ENCODE data around the gene FXYD6. TPM values are rescaled to one million over a fixed set of nuclear protein-coding genes. Genes with fewer than 3 reads are reported as not detected.

The FXYD6 gene
- total and polyA plus RNA-seq, 4 experiments from 2014 or later: 0.15 TPM; not detected in 3

DNA sequence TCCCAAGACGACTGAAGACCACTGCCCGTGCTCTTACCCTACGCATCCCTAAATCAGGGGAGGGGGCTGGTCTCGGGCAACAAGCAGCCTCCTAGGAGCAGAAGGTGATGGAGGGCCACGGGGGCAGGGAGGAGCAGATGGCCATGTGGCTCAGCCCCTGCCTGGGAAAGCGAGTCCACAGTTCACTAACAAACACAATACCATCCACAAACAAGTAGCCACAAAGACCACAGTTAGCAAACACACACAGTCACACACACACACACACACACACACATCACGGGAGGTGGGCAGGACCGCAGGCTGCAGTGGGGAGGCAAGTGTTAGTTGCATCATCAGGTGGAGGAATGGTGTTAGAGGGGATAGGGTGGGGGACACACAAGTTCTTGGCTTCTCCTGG lies 38.7 kb downstream of the FXYD6 start:
- H3K27me3 Mint-ChIP-seq: peaks cover 0 to 2% of the 10 kb centered on the region in 2 donors
- no peaks in the 10 kb centered on the region for H3K27me3 ChIP-seq (ENCODE audit: insufficient read depth, low read length)
- no peaks in the 10 kb centered on the region for H3K36me3 ChIP-seq (ENCODE audit: insufficient read depth, low read length)
- H3K27ac ChIP-seq (ENCODE audit: low read depth, low read length): no peak overlapping the region
- no peaks in the 10 kb centered on the region for H3K36me3 Mint-ChIP-seq
- no peak overlapping the region for H3K27ac Mint-ChIP-seq
- H3K4me3 Mint-ChIP-seq: no peak overlapping the region
- H3K4me3 ChIP-seq (ENCODE audit: low read length in 2 of 2): no peak overlapping the region
- ChIA-PET POLR2A (ENCODE audit: partially characterized antibody) (no interaction called here), CTCF (ENCODE audit: partially characterized antibody) (interaction anchor here (0.6 to 1.3 kb wide), 2 partner anchors 215 to 643 kb away, joined by 4 to 8 read pairs; no protein-coding TSS in a partner anchor)
- peaks cover 0 to 2% (median 0%) of the 10 kb centered on the region in 8 donors for H3K9me3 Mint-ChIP-seq
- intact Hi-C loops (cut with micrococcal nuclease): no loop called here
- no peak for DNase-seq
- H3K9me3 ChIP-seq (ENCODE audit: control insufficient read depth in 1 of 2, low read length in 2 of 2): no peaks in the 10 kb centered on the region
- no peaks in the 10 kb centered on the region for H3K4me1 Mint-ChIP-seq
- no peaks in the 10 kb centered on the region for H3K4me1 ChIP-seq (ENCODE audit: insufficient read depth, low read length)

DNA sequence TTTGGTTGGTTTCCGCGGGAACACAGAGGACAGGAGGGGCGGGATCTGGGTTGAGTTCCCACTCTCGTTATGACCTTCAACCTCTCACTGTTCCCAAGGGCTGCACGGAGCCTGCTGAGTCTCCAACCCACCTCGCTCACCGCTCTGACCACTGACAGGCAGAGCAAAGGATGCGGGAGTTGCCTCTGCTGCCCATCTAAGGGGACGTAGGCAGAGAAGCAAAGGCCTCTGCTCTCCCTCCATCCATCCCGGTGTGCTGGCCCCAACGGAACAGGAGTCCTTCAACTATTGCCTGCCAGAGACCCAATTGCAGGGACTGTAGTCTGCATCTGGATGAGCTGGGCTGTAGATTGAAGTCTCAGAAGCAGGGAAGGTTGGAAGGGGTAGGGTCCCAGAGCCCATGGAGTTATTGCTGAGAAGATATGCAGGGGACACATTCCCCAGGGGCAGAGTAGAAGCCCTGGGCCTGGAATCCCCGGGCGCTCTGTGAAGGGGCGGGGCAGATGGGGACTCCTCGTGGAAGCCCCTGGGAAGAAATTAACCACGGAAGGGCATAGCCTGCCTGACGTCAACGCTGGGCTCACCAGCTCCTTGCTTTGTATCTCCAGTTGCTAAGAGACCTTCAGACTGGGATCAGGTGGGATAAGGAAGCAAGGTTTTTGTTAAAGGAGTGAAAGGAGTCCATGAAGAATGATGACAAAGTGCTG lies 39.2 kb downstream of the FXYD6 start:
- H3K4me1 ChIP-seq (ENCODE audit: insufficient read depth, low read length): no peaks in the 10 kb centered on the region
- Mint-ChIP-seq H3K27me3 (peaks cover 0 to 2% of the 10 kb centered on the region in 2 donors), H3K4me1 (peaks cover 0 to 4% (median under 1%) of the 10 kb centered on the region in 4 donors), H3K9me3 (peaks cover 0 to 2% (median 0%) of the 10 kb centered on the region in 8 donors), H3K27ac (no peak overlapping the region), H3K36me3 (no peaks in the 10 kb centered on the region), H3K4me3 (no peak overlapping the region)
- POLR2A ChIA-PET (ENCODE audit: partially characterized antibody): no interaction called here
- no peak overlapping the region for H3K27ac ChIP-seq (ENCODE audit: low read depth, low read length)
- DNase-seq: no peak
- intact Hi-C loops (cut with micrococcal nuclease): no loop called here
- H3K4me3 ChIP-seq (ENCODE audit: low read length in 2 of 2): no peak overlapping the region
- H3K27me3 ChIP-seq (ENCODE audit: insufficient read depth, low read length): no peaks in the 10 kb centered on the region
- no peaks in the 10 kb centered on the region for H3K36me3 ChIP-seq (ENCODE audit: insufficient read depth, low read length)
- CTCF ChIA-PET (ENCODE audit: partially characterized antibody): no interaction called here
- no peaks in the 10 kb centered on the region for H3K9me3 ChIP-seq (ENCODE audit: control insufficient read depth in 1 of 2, low read length in 2 of 2)

DNA sequence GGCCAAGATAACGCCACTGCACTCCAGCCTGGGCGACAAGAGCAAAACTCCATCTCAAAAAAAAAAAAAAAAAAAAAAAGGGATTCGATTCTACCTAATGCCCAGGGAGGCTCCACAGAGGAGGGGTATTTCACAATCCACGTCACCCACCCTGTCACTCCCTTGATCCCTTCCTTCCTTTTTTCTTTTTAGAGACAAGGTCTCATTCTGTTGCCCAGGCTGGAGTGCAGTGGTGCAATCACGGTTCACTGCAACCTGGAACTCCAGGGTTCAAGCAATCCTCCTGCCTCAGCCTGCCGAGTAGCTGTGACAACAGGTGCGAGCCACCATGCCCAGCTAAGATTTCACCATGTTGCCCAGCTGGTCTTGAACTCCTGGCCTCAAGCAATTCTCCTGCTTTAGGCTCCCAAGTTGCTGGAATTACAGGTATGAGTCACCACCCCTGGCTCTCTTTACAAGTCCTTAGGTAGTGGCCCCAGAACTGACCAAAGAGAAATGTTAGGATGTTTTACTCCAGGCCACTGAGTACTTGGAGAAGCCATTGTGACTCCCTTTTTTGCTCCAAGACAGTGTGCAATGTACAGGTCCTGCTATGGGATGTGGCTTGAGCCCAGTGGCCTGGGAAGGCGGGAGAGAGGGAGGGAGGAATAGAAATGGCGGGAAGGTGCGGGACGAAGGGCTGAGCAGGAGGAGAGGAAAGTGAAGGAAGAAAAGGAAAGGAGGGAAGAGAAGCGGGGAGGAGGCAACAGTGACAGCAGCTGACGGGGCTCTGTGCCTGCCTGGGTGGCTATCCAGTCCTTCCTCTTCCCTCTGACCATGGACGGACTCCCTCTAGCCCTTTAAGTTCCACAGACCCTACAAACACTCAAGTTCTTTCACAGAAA lies 40.1 kb downstream of the FXYD6 start:
- Mint-ChIP-seq H3K9me3 (peaks cover 0 to 2% (median 0%) of the 10 kb centered on the region in 8 donors), H3K4me1 (peaks cover 0 to 7% (median 3%) of the 10 kb centered on the region in 4 donors), H3K36me3 (no peaks in the 10 kb centered on the region), H3K27me3 (peaks cover 0 to 2% of the 10 kb centered on the region in 2 donors), H3K27ac (peak overlapping the region in 2 of 7 donors; percentile 41 to 51), H3K4me3 (no peak overlapping the region)
- Histone ChIP-seq H3K27me3 (ENCODE audit: insufficient read depth, low read length) (no peaks in the 10 kb centered on the region), H3K4me3 (ENCODE audit: low read length in 2 of 2) (no peak overlapping the region), H3K36me3 (ENCODE audit: insufficient read depth, low read length) (no peaks in the 10 kb centered on the region), H3K27ac (ENCODE audit: low read depth, low read length) (no peak overlapping the region), H3K9me3 (ENCODE audit: control insufficient read depth in 1 of 2, low read length in 2 of 2) (no peaks in the 10 kb centered on the region), H3K4me1 (ENCODE audit: insufficient read depth, low read length) (no peaks in the 10 kb centered on the region)
- CTCF ChIA-PET (ENCODE audit: partially characterized antibody): interaction anchor here (1.1 to 4.9 kb wide), 4 partner anchors 21 to 111 kb away, joined by 3 to 23 read pairs (median 8); no protein-coding TSS in a partner anchor
- POLR2A ChIA-PET (ENCODE audit: partially characterized antibody): interaction anchor here (0.9 kb wide), 1 partner anchor 15 kb away, joined by 3 read pairs; no protein-coding TSS in a partner anchor
- intact Hi-C loops (cut with micrococcal nuclease): no loop called here
- DNase-seq: no peak

- POLR2A ChIA-PET (ENCODE audit: partially characterized antibody): interaction anchor here (0.9 kb wide), 1 partner anchor 16 kb away, joined by 3 read pairs; no protein-coding TSS in a partner anchor
- DNase-seq: no peak
- CTCF ChIA-PET (ENCODE audit: partially characterized antibody): interaction anchor here (1.1 to 4.9 kb wide), 8 partner anchors 7 to 410 kb away, joined by 3 to 23 read pairs (median 6); no protein-coding TSS in a partner anchor
Observed at GRCh38 chr11:117835576-117835975, 40.9 kb downstream of the FXYD6 start.

GRCh38 chr11:117834838-117835443 lies 41.5 kb downstream of the FXYD6 start:
- Mint-ChIP-seq H3K27ac (no peak overlapping the region), H3K4me1 (peaks cover 6 to 21% (median 12%) of the 10 kb centered on the region in 4 donors), H3K27me3 (peaks cover 0 to 2% of the 10 kb centered on the region in 2 donors), H3K9me3 (peaks cover 0 to 2% (median 0%) of the 10 kb centered on the region in 8 donors), H3K4me3 (no peak overlapping the region), H3K36me3 (no peaks in the 10 kb centered on the region)
- Histone ChIP-seq H3K27ac (ENCODE audit: low read depth, low read length) (no peak overlapping the region), H3K36me3 (ENCODE audit: insufficient read depth, low read length) (no peaks in the 10 kb centered on the region), H3K4me1 (ENCODE audit: insufficient read depth, low read length) (peaks cover 12% of the 10 kb centered on the region), H3K4me3 (ENCODE audit: low read length in 2 of 2) (no peak overlapping the region), H3K9me3 (ENCODE audit: control insufficient read depth in 1 of 2, low read length in 2 of 2) (no peaks in the 10 kb centered on the region), H3K27me3 (ENCODE audit: insufficient read depth, low read length) (no peaks in the 10 kb centered on the region)
- DNase-seq: no peak
- CTCF ChIA-PET (ENCODE audit: partially characterized antibody): interaction anchor here (0.7 to 4.9 kb wide), 10 partner anchors 8 to 409 kb away, joined by 3 to 23 read pairs (median 6); no protein-coding TSS in a partner anchor
- POLR2A ChIA-PET (ENCODE audit: partially characterized antibody): interaction anchor here (0.7 to 1.5 kb wide), 3 partner anchors 17 to 222 kb away, joined by 3 read pairs; no protein-coding TSS in a partner anchor
- intact Hi-C loops (cut with micrococcal nuclease): no loop called here

More at GRCh38 chr11:117835576-117835975, 40.9 kb downstream of the FXYD6 start:
- Histone ChIP-seq H3K36me3 (ENCODE audit: insufficient read depth, low read length) (no peaks in the 10 kb centered on the region), H3K27me3 (ENCODE audit: insufficient read depth, low read length) (no peaks in the 10 kb centered on the region), H3K4me3 (ENCODE audit: low read length in 2 of 2) (no peak overlapping the region), H3K4me1 (ENCODE audit: insufficient read depth, low read length) (peaks cover 7% of the 10 kb centered on the region), H3K27ac (ENCODE audit: low read depth, low read length) (no peak overlapping the region), H3K9me3 (ENCODE audit: control insufficient read depth in 1 of 2, low read length in 2 of 2) (no peaks in the 10 kb centered on the region)
- Mint-ChIP-seq H3K27me3 (peaks cover 0 to 2% of the 10 kb centered on the region in 2 donors), H3K27ac (peak overlapping the region in 1 of 7 donors; percentile 17), H3K4me1 (peaks cover 6 to 14% (median 9%) of the 10 kb centered on the region in 4 donors), H3K4me3 (no peak overlapping the region), H3K9me3 (peaks cover 0 to 2% (median 0%) of the 10 kb centered on the region in 8 donors), H3K36me3 (no peaks in the 10 kb centered on the region)
- intact Hi-C loops (cut with micrococcal nuclease): no loop called here

DNA sequence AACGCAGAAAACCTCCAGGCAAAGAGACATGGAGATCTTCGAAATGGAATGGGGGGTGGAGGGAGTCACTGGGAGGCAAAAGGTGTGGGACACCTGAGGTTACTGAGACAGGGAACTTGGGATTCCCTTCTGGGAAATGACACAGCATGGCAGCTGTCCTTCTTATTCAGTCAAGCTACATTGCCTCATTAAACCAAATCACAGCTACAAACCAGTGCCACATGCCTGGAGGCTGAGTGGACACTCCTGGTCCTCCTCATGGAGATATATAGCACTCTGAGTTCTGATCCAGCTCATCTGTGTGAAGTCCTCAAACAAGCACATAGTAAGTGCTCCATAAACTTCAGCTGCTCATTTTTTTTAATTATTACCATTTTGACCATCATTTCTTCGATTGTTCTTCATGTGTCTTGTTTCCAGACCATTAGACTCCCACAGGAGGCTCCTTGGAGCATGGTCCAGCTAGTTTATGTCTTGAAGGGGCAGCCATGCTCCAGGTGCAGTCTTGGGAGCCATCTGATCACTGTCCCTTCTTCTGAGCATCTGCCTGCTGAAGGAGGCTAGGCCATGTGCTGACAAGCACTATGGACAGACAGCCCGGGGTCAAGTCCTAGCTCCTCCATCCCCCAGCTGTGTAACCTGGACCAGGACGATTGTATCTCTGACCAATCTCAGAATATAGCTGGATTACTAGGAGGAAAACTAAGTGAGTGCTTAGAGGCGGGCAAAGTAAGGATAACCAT lies 42.2 kb downstream of the FXYD6 start:
- no peaks in the 10 kb centered on the region for H3K27me3 ChIP-seq (ENCODE audit: insufficient read depth, low read length)
- Mint-ChIP-seq H3K4me1 (peaks cover 6 to 25% (median 14%) of the 10 kb centered on the region in 4 donors), H3K27me3 (peaks cover 0 to 2% of the 10 kb centered on the region in 2 donors), H3K36me3 (no peaks in the 10 kb centered on the region), H3K27ac (no peak overlapping the region), H3K4me3 (no peak overlapping the region), H3K9me3 (peaks cover 0 to 2% (median 0%) of the 10 kb centered on the region in 8 donors)
- POLR2A ChIA-PET (ENCODE audit: partially characterized antibody): interaction anchor here (0.7 to 1.5 kb wide), 2 partner anchors 19 to 222 kb away, joined by 3 read pairs; no protein-coding TSS in a partner anchor
- no peak overlapping the region for H3K27ac ChIP-seq (ENCODE audit: low read depth, low read length)
- intact Hi-C loops (cut with micrococcal nuclease): no loop called here
- CTCF ChIA-PET (ENCODE audit: partially characterized antibody): interaction anchor here (0.7 to 4.9 kb wide), 11 partner anchors 9 to 408 kb away, joined by 3 to 23 read pairs (median 7); no protein-coding TSS in a partner anchor
- DNase-seq: no peak
- no peaks in the 10 kb centered on the region for H3K9me3 ChIP-seq (ENCODE audit: control insufficient read depth in 1 of 2, low read length in 2 of 2)
- H3K4me3 ChIP-seq (ENCODE audit: low read length in 2 of 2): no peak overlapping the region
- no peaks in the 10 kb centered on the region for H3K36me3 ChIP-seq (ENCODE audit: insufficient read depth, low read length)
- peaks cover 15% of the 10 kb centered on the region for H3K4me1 ChIP-seq (ENCODE audit: insufficient read depth, low read length)
